Osteoblast (primary cell): Measurements from ENCODE around the gene NLRP3. TPM values are rescaled to one million over a fixed set of nuclear protein-coding genes. Genes with fewer than 3 reads are reported as not detected.
"Not testable (repeated sequence)": the region's sequence is repeated elsewhere in the genome, so short reads cannot be mapped to it uniquely, and the experiment has no call there.

Experiments
- DNase-seq: peaks from one replicate; pipeline ENCODE4 v3.0.0; 2011; ENCODE audit warnings: low spot score, mixed read lengths; ENCODE audit not compliant: insufficient read length; ENCODE audit errors: missing footprints
- H2AFZ ChIP-seq: 2 replicates; pipeline ENCODE4 v1.6.0; 2011; ENCODE audit warnings: mild to moderate bottlenecking, low read length
- H3K27ac ChIP-seq: 2 replicates; pipeline ENCODE4 v1.5.1; 2011; ENCODE audit warnings: mild to moderate bottlenecking, low read depth, low read length, moderate library complexity
- H3K27me3 ChIP-seq: 2 replicates; pipeline ENCODE4 v1.6.0; 2012; ENCODE audit warnings: mild to moderate bottlenecking, control low read depth, inconsistent platforms, low read length, moderate library complexity; ENCODE audit not compliant: insufficient read depth
- H3K36me3 ChIP-seq: 2 replicates; pipeline ENCODE4 v1.5.1; 2011; ENCODE audit warnings: mild to moderate bottlenecking, low read length, control low read depth, moderate library complexity; ENCODE audit not compliant: insufficient read depth
- H3K4me1 ChIP-seq: 2 replicates; pipeline ENCODE4 v1.5.1; 2011; ENCODE audit warnings: mild to moderate bottlenecking, low read length, control low read depth, moderate library complexity; ENCODE audit not compliant: insufficient read depth
- H3K4me2 ChIP-seq: 2 replicates; pipeline ENCODE4 v1.6.0; 2011; ENCODE audit warnings: mild to moderate bottlenecking, low read length; ENCODE audit not compliant: insufficient read depth
- H3K4me3 ChIP-seq: fragments of 200-600 bp; sonication (generic); 3 replicates; pipeline ENCODE4 v1.5.1; 2012; ENCODE audit warnings: mild to moderate bottlenecking, low read length, inconsistent platforms; ENCODE audit not compliant: insufficient read depth
- H3K79me2 ChIP-seq: 2 replicates; pipeline ENCODE4 v1.6.0; 2012; ENCODE audit warnings: mild to moderate bottlenecking, low read length, control low read depth, inconsistent platforms; ENCODE audit not compliant: insufficient read depth
- H3K9me3 ChIP-seq: 2 replicates; pipeline ENCODE4 v1.5.1; 2011; ENCODE audit warnings: low read depth, low read length, control low read depth
- H4K20me1 ChIP-seq: 2 replicates; pipeline ENCODE4 v1.6.0; 2012; ENCODE audit warnings: mild to moderate bottlenecking, low read length, control low read depth; ENCODE audit not compliant: insufficient read depth
- CTCF ChIP-seq: IDR thresholded peaks from 2 replicates; pipeline ENCODE4 v1.5.1; 2011; ENCODE audit warnings: mild to moderate bottlenecking, low read depth, low read length, moderate library complexity; ENCODE audit errors: extremely low read depth
- total RNA-seq: library from RNA; depleted of rRNA; stranded (reverse); fragments of >200 nt; gene quantifications from 2 replicates; pipeline ENCODE4 v1.2.3, GENCODE V29; 2012

The NLRP3 gene
- total RNA-seq, 1 donor = 0.36 TPM

- Histone ChIP-seq H4K20me1 (no peaks in the 10 kb centered on the region), H3K9me3 (no peaks in the 10 kb centered on the region), H3K36me3 (no peaks in the 10 kb centered on the region), H3K27ac (no peak overlapping the region), H3K4me1 (no peaks in the 10 kb centered on the region), H3K27me3 (no peaks in the 10 kb centered on the region), H2AFZ (no peak overlapping the region), H3K4me3 (no peak overlapping the region), H3K79me2 (no peaks in the 10 kb centered on the region), H3K4me2 (no peak overlapping the region)
- no peak for DNase-seq
- TF ChIP-seq CTCF = no peak
Observed at GRCh38 chr1:247467129-247467528, 51.2 kb downstream of the NLRP3 start.

GRCh38 chr1:247468481-247469140 lies 52.6 kb downstream of the NLRP3 start:
- H3K27me3 ChIP-seq = no peaks in the 10 kb centered on the region
- no peak for DNase-seq
- no peaks in the 10 kb centered on the region for H3K9me3 ChIP-seq
- H4K20me1 ChIP-seq = no peaks in the 10 kb centered on the region
- no peak overlapping the region for H2AFZ ChIP-seq
- no peak overlapping the region for H3K27ac ChIP-seq
- no peak overlapping the region for H3K4me3 ChIP-seq
- no peak for TF ChIP-seq CTCF
- no peak overlapping the region for H3K4me2 ChIP-seq
- no peaks in the 10 kb centered on the region for H3K36me3 ChIP-seq
- no peaks in the 10 kb centered on the region for H3K79me2 ChIP-seq
- no peaks in the 10 kb centered on the region for H3K4me1 ChIP-seq

- no peak overlapping the region for H3K4me2 ChIP-seq
- H3K4me1 ChIP-seq = no peaks in the 10 kb centered on the region
- H2AFZ ChIP-seq = no peak overlapping the region
- no peaks in the 10 kb centered on the region for H3K9me3 ChIP-seq
- H3K4me3 ChIP-seq = no peak overlapping the region
- no peaks in the 10 kb centered on the region for H4K20me1 ChIP-seq
- no peaks in the 10 kb centered on the region for H3K36me3 ChIP-seq
- no peak for DNase-seq
- no peak overlapping the region for H3K27ac ChIP-seq
- H3K79me2 ChIP-seq = no peaks in the 10 kb centered on the region
- TF ChIP-seq CTCF = no peak
- no peaks in the 10 kb centered on the region for H3K27me3 ChIP-seq
Observed at GRCh38 chr1:247469141-247469535, 53.2 kb downstream of the NLRP3 start.

- not testable (repeated sequence) for H3K4me3 ChIP-seq, H2AFZ ChIP-seq, H4K20me1 ChIP-seq, H3K4me2 ChIP-seq, H3K4me1 ChIP-seq, H3K27me3 ChIP-seq, DNase-seq, H3K9me3 ChIP-seq, H3K27ac ChIP-seq, H3K79me2 ChIP-seq, H3K36me3 ChIP-seq
Observed at GRCh38 chr1:247470942-247471429, 55.0 kb downstream of the NLRP3 start.
